Suprapubic skin (tissue), 4 donors: Measurements from ENCODE around the gene CLEC7A. TPM values are rescaled to one million over a fixed set of nuclear protein-coding genes. Genes with fewer than 3 reads are reported as not detected.

Experiments
- DNase-seq, 2 donors: peaks; one replicate each; pipeline ENCODE4 v3.0.0-alpha.2; 2019; ENCODE audit warnings: low spot score in 2 of 2
- H3K27ac ChIP-seq: fragments of 200-600 bp; sonication (generic); one replicate; pipeline ENCODE4 v1.5.1; 2019
- H3K27me3 ChIP-seq: fragments of 200-600 bp; sonication (generic); one replicate; pipeline ENCODE4 v1.5.1; 2019
- H3K36me3 ChIP-seq: fragments of 200-600 bp; sonication (generic); one replicate; pipeline ENCODE4 v1.5.1; 2019
- H3K4me1 ChIP-seq: fragments of 200-600 bp; sonication (generic); one replicate; pipeline ENCODE4 v1.5.1; 2019
- H3K4me3 ChIP-seq: fragments of 200-600 bp; sonication (generic); one replicate; pipeline ENCODE4 v1.5.1; 2019; ENCODE audit warnings: mild to moderate bottlenecking
- H3K9me3 ChIP-seq: fragments of 200-600 bp; sonication (generic); one replicate; pipeline ENCODE4 v1.5.1; 2019
- CTCF ChIP-seq, 2 donors: fragments of 200-600 bp in 1 of 2; fragments of 450-650 bp in 1 of 2; sonication (generic) in 1 of 2; IDR thresholded peaks; one replicate each; pipeline ENCODE4 v1.5.1; 2016 to 2019; ENCODE audit warnings: antibody characterized with exemption in 2 of 2, mild to moderate bottlenecking in 1 of 2, moderate library complexity in 1 of 2
- EP300 ChIP-seq: sonication (generic); formaldehyde crosslinking; IDR thresholded peaks from one replicate; pipeline ENCODE4 v1.6.1; 2017; ENCODE audit warnings: antibody characterized with exemption
- POLR2A ChIP-seq, 2 donors: fragments of 450-650 bp; IDR thresholded peaks; one replicate each; pipeline ENCODE4 v1.6.1; 2017; ENCODE audit warnings: antibody characterized with exemption in 2 of 2, mild to moderate bottlenecking in 2 of 2, moderate library complexity in 2 of 2
- POLR2AphosphoS5 ChIP-seq, 3 donors: sonication (generic); formaldehyde crosslinking; IDR thresholded peaks; one replicate each; pipeline ENCODE4 v1.6.1; 2017; ENCODE audit warnings: antibody characterized with exemption in 3 of 3
- WGBS: methylation state at CpG from one replicate; pipeline ENCODE4 v1.1.5; 2018; 5-methylcytosine and 5-hydroxymethylcytosine counted together
- total RNA-seq, 4 donors: library from RNA; depleted of rRNA; stranded (reverse); fragments of >200 nt; gene quantifications; one replicate each; pipeline ENCODE4 v1.1.0, GENCODE V29; 2016

CLEC7A gene
- total RNA-seq, 4 donors from 2014 or later = 3.7 to 6.6 (median 4.1) TPM

GRCh38 chr12:10095971-10096370 is 34.0 kb downstream of the CLEC7A start:
- Histone ChIP-seq H3K4me1 (peaks cover 10% of the 10 kb centered on the region), H3K27ac (no peak overlapping the region), H3K4me3 (peak overlapping the region; percentile 18), H3K27me3 (no peaks in the 10 kb centered on the region), H3K36me3 (no peaks in the 10 kb centered on the region), H3K9me3 (no peaks in the 10 kb centered on the region)
- 85% methylated on average over 3 of the region's 3 CpGs for WGBS
- DNase-seq = no peak
- TF ChIP-seq EP300 = no peak
- no peak for TF ChIP-seq CTCF (IDR thresholded peaks at IDR 0.05)
- TF ChIP-seq POLR2A (IDR thresholded peaks at IDR 0.05) = no peak
- no peak for TF ChIP-seq POLR2AphosphoS5 (IDR thresholded peaks at IDR 0.05)

DNA sequence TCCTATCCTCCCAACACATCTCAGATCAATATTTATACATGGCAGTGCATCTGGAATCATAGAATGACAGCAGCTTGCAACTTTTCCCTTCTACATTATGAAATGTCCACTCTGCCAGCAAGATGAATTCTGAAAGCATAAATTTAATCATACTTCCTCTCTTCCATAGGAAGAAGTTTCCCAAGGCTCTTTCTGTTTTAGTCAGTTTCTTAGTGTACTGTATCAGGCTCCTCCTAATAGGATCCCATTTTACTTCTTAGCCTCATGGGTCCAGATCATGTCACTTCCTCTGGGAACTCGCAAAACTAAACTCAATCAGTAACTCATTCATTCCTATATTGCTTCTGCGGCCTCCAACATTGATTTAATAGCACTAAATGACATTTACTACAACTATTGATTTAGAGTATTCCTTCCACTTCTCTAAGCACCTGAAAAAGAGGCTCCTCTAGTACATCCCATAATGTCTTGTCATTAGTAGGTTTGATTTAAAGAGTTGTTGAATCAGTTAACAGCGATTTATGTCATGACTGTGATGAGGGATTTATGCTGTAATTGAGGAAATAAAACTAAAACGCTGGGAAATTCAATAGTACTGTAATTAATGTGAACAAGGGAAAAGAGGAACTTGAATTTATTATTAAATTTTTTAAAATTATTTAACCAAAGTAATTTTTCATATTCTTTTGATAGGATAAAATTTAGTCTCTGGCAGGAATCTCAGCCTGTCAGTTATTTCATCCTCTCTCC is 35.2 kb downstream of the CLEC7A start:
- no peak for DNase-seq
- Histone ChIP-seq H3K9me3 (no peaks in the 10 kb centered on the region), H3K4me3 (no peak overlapping the region), H3K4me1 (no peaks in the 10 kb centered on the region), H3K27ac (no peak overlapping the region), H3K27me3 (no peaks in the 10 kb centered on the region), H3K36me3 (no peaks in the 10 kb centered on the region)
- 59% methylated on average over 4 of the region's 4 CpGs for WGBS
- TF ChIP-seq POLR2A (IDR thresholded peaks at IDR 0.05) (no peak), EP300 (no peak), POLR2AphosphoS5 (IDR thresholded peaks at IDR 0.05) (no peak), CTCF (IDR thresholded peaks at IDR 0.05) (no peak)

DNA sequence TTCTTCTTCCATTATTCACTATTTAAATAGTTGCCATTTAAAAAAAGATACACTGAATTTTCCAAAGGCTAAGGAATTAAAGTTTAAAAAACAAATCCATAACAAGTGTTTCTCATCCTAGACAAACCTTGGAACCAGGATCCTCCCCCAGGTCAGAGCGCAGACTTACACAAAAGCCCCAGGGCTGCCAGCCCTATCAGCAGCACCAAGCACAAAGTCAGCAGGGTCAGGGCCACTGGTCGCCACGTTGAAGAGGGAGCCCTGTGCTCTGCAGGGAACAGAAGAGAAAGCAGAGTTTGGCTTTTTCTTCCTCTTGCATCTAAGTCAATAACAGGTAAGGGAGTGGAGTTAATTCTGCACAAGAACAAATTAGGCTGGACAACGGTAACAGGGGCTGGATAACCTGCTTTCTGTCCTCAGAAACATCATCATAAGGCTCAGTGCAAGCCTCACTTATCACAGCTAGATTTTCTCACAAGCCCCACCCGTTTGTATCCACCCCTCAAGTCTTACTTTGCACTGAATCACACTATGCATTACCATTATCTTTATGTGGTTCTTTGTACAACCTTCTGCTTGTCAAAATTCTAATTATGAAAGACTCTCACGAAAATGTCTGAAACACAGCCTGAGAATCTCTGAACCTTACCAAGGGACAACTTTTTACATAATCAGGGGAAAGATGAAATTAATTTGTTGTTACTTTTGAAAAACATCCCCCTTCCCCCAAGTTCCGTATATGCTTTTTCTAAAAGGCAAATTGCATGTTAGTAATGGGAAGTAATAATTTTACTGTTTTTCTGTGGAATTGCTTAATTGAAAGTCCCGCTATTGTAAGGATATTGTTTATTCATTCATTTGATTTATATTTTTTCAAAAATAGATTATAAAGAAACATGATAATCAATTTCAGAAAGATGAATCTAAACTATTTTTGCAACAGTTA is 40.8 kb downstream of the CLEC7A start:
- Histone ChIP-seq H3K4me3 (no peak overlapping the region), H3K9me3 (peaks cover 1% of the 10 kb centered on the region), H3K27me3 (no peaks in the 10 kb centered on the region), H3K27ac (no peak overlapping the region), H3K36me3 (no peaks in the 10 kb centered on the region), H3K4me1 (no peaks in the 10 kb centered on the region)
- no peak for DNase-seq
- 65% methylated on average over 8 of the region's 8 CpGs for WGBS
- no peak for TF ChIP-seq POLR2A (IDR thresholded peaks at IDR 0.05)
- no peak for TF ChIP-seq EP300
- TF ChIP-seq CTCF (IDR thresholded peaks at IDR 0.05) = no peak
- no peak for TF ChIP-seq POLR2AphosphoS5 (IDR thresholded peaks at IDR 0.05)

DNA sequence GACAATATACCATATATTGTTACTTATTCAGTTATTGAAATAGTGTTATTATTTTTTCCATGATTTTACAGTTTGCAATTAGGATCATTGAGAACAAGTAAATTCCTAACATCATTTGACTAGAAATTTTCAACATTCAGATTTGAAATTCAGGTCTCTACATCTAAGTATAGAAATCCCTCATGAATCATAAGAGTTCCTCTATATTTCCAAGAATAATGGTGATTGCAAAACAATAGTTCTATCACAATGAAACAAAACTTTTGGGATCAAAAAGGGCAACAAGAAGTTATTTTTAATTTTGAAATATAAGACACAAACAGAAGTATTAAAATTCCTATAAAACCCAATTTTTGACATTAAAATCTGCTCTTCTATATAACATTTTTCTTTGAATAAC is 42.0 kb downstream of the CLEC7A start:
- H3K36me3 ChIP-seq = no peaks in the 10 kb centered on the region
- peaks cover 7% of the 10 kb centered on the region for H3K9me3 ChIP-seq
- H3K27ac ChIP-seq = no peak overlapping the region
- TF ChIP-seq POLR2AphosphoS5 (IDR thresholded peaks at IDR 0.05) (no peak), POLR2A (IDR thresholded peaks at IDR 0.05) (no peak), CTCF (IDR thresholded peaks at IDR 0.05) (no peak), EP300 (no peak)
- no peak for DNase-seq
- no peaks in the 10 kb centered on the region for H3K4me1 ChIP-seq
- H3K27me3 ChIP-seq = no peaks in the 10 kb centered on the region
- H3K4me3 ChIP-seq = no peak overlapping the region

GRCh38 chr12:10086387-10086786 is 43.6 kb downstream of the CLEC7A start:
- H3K27me3 ChIP-seq = no peaks in the 10 kb centered on the region
- H3K27ac ChIP-seq = no peak overlapping the region
- no peaks in the 10 kb centered on the region for H3K36me3 ChIP-seq
- no peak overlapping the region for H3K4me3 ChIP-seq
- no peak for DNase-seq
- peaks cover 3% of the 10 kb centered on the region for H3K4me1 ChIP-seq
- peaks cover 7% of the 10 kb centered on the region for H3K9me3 ChIP-seq
- WGBS = 71% methylated on average over 3 of the region's 3 CpGs
- no peak for TF ChIP-seq EP300
- no peak for TF ChIP-seq POLR2AphosphoS5 (IDR thresholded peaks at IDR 0.05)
- TF ChIP-seq POLR2A (IDR thresholded peaks at IDR 0.05) = no peak
- no peak for TF ChIP-seq CTCF (IDR thresholded peaks at IDR 0.05)
